GM18907 (cell line): ENCODE results near the gene RIMKLB.

Source experiments
- ATAC-seq: cut with Tn5 transposase; IDR thresholded peaks from one replicate; pipeline ENCODE4 v1.9.1; 2021; ENCODE audit warnings: mild to moderate bottlenecking, moderate library complexity; ENCODE audit not compliant: unreplicated experiment

RIMKLB gene, protein sequence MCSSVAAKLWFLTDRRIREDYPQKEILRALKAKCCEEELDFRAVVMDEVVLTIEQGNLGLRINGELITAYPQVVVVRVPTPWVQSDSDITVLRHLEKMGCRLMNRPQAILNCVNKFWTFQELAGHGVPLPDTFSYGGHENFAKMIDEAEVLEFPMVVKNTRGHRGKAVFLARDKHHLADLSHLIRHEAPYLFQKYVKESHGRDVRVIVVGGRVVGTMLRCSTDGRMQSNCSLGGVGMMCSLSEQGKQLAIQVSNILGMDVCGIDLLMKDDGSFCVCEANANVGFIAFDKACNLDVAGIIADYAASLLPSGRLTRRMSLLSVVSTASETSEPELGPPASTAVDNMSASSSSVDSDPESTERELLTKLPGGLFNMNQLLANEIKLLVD

DNA sequence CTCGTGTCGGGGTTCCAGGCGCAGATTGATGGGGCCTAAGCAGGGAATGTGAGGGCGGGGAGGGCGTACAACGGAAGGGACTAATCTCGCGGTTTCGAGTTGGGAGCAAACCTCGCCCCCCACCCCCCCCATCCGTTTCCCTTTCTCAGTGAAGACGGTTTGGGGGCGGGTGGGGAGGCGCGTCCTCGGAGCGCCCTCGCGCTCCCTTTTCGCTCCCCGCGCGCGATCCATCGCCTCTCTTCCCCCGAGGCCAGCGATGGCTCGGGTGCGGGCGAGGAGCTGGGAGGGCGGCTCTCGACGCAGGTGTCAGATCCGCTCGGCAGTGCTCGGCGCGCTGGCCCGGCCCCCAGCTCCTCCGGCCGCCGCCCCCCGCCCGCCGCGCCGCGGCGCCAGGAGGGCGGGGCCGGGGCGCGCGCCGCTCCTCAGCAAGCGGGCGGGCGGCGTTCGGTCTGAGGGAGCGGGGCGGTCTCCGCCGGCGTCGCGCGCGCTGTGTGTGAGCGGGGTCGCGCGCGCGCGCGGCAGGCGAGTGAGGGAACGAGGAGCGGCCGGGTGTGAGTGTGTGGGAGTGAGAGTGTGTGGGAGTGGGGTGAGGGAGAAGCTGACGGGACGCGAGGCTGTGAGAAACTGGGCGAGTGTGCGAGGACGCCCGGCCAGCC, at the start of gene RIMKLB:
Gene RIMKLB, plus strand, starts transcription at position 516 of the 656 bp plus-strand sequence. CDS start 15,876 bp downstream, outside the sequence.
- peak; percentile 70 for ATAC-seq

DNA sequence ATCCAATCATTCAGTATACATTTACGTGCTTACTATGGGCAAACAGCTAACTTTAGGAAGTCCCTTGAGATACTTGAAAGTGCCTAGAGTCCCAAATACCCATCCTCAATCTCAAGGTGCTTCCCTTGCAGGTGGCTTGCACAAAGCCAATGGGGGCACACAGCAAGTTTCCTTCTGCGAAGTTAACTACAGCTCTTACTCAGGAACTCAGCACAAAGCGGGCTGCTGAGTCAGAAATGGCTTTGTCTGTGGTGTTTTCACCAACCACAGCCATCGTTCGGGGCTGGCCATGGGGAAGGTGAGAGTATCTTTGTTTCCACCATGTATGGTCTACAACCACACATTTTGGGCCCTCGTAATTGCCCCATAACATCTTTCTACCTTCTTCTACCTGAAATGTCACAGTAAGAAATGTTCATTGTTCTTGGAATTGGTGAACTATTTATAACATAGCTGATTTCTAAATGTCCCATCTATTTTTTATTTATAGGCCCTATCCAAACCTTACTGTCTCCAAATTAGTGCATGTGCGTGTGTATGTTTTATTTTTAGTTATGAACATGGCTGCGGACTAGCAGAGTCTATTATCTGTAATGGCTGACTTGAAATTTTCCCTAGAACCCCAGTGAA, 49.1 kb upstream of the RIMKLB start:
- peak; percentile 79 for ATAC-seq

DNA sequence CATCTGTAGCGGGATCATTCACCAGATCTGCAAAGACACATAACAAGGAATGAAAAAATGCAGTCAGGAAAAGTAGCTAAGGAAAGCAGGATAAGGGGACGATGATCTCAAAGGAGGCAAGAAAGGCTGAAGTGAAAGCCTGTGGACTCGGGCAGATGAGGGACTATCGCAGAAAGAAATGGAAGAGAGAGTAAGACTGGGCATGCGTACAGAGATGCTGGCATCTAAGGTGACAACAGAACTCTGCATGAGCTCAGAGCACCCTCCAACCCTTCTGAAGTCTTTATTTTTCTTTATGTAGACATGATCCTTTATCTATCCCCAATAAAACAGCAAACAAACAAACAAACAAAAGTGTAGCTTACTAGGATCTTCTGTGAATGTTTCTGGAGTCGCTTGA, 42.4 kb upstream of the RIMKLB start:
- no peak for ATAC-seq

DNA sequence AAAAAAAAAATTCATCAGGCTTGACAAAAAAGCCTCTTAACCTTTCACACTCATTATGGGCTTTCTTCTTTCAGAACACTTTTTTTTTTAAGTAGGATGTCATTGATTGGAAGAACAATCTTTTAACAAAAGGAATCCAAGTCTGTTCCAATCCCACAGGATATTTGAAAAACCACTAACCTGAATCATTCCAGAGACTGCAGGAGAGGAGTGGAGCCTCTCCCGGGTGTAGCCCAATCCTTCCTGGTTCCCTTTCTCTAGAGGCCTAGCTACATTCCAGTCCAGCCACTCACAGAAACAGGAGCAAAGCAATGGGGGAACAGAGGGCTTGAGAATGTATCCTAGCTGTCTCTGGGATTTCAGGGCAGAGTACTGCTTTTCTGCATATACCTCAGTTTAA, 39.4 kb upstream of the RIMKLB start:
- no peak for ATAC-seq

DNA sequence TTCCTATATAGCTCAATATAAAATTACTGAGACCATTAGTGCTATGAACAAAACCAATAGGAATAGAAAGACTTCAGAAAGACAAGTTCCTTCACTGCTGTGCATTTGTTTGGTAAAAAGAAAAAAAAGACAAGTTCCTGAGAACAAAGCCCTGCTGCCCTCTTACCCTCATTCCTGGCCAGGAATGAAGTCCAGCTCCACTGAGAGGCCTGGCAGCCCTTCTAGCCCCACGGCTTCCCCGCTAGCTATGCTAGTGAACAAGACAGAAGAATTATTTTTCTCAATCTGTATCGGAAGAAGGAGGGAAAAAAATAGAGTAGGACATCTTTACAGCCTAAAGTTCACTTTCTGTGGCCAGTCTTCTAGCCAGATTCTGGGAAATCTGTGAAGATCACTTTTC, 36.8 kb upstream of the RIMKLB start:
- no peak for ATAC-seq

DNA sequence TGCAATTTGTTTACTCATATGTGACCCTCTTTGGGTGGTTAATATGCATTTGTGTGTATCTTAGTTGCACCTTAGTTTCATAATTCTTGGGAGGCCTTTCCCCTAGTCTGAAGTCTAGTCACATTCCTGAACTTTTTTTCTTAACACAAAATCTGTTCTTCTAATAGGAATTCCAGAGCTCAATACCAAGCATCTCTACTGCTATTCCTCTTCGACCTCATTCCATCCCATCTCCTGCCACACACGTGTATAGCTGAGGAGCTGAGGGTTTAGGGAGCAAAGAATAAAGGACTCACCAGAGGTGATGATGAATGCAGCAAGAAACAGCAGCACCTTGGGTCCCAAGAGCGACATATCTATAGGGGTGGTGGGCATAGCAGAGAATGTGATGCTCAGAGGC, 36.0 kb upstream of the RIMKLB start:
- no peak for ATAC-seq

DNA sequence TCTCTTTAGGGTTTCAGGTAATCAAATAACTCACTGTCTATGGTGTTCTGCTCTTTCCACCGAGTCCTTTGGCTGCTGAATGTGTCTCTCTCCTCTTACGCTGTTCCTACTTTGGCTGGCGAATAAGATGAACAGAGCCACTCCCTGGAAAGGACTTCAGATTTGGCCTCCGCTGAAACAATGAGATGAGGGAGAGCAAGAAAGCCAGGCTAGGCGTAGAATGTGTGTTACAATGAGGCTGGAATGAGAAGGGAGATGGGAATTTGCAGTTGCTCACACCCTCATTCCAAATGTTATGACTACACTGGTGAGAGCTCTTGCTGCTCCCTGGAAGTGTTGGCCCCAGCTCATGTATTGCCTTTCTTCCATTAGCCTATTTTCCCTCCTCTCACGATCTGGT, 35.2 kb upstream of the RIMKLB start, which contains the start of gene MFAP5:
Gene MFAP5, minus strand, starts transcription at position 234 of the 400 bp plus-strand sequence. CDS start 722 bp downstream, outside the sequence.
- no peak for ATAC-seq

DNA sequence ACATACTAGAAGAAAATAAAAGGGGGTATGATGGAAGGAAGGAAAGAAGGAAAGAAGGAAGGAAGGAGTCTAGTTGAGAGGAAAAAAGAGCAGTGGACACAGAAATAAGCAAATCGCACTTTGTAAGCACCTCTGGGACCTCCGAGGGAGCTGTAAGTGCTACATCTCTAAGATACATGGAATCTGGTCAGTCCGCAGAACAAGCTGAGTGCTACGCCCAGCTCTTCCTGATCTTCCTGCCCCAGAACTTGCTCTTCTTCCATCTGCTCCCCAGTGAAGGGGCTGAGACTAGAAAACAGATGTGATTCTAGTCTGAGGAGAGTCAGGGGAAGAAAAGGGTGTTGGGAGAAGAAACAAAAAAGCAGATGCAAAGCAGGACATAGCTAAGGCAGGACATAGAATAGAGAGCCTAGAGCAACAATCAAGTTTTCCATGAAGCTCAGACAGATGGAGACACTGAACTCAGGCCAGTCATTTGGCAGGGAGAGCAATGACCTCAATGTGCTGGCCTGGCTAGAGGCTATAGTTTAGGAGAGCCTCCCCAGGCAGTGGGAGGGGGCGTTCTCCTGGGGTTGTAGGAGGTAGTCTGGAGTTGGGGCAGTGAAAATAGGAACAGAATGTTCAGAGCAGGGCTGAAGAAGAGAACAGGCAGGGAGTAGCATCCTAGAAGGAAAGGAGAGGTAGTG, 33.4 kb upstream of the RIMKLB start:
- no peak for ATAC-seq

DNA sequence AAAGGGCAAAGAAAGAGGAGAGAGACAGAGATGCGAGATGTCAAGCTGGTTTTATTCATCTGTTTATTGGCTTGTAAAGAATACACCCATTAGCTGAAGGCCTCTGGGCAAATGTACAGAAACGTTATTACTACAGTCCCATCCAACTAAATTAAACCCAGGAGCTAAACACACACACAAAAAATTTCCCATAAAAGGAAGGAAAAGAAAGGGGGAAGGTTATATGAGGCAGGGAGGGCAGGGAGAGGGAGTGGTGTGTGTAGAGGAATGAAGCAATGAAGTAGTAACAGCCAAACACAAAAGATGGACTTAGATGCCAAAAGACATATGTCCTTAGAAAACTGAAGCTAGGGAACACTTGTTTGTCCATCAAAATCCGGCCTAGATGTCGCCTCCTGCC, 32.0 kb upstream of the RIMKLB start:
- ATAC-seq: no peak

DNA sequence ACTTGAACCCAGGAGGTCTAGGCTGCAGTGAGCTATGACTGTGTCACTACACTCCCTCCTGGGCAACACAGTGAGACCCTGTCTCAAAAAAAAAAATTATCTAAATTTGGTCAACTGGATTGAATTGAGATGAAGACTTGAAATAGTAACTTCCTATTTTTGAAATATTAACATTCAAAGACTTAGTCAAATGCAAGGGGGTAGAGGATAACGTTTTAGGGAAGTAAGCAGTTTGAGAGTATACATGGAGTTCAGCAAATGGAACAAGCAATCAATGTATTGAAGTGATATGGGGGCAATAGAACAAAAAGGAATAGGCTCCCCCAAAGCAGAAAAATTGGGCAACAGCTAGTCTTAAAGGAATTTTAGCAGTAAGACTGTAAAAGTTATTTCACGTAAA, 30.5 kb upstream of the RIMKLB start:
- ATAC-seq: no peak

DNA sequence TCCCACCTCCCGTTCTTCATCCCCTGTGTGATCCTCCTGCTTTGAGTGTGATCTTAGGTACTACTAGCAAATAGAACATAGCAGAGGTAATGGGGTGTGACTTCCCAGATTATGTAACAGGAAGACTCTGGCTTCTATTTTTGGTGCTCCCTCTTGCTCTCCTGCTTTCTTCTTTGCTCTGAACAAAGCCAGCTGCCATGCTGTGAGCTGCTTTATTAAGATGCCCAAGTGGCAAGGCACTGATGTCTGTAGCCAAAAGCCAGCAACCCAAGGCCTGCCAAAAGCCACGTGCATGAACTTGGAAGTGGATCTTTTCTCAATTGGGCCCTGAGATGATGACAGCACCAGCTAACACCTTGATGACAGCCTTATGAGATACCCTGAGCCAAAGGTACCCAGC, 29.4 kb upstream of the RIMKLB start:
- no peak for ATAC-seq

DNA sequence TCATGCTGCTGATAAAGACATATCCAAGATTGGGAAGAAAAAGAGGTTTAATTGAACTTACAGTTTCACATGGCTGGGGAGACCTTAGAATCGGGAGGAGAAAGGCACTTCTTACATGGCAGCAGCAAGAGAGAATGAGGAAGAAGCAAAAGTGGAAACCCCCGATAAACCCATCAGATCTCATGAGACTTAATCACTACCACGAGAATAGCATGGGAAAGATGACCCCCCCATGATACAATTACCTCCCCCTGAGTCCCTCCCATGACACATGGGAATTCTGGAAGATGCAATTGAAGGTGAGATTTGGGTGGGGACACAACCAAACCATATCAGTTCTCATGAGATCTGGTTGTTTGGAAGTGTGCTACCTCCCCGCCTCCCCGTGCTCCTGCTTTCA, 25.4 kb upstream of the RIMKLB start:
- no peak for ATAC-seq

DNA sequence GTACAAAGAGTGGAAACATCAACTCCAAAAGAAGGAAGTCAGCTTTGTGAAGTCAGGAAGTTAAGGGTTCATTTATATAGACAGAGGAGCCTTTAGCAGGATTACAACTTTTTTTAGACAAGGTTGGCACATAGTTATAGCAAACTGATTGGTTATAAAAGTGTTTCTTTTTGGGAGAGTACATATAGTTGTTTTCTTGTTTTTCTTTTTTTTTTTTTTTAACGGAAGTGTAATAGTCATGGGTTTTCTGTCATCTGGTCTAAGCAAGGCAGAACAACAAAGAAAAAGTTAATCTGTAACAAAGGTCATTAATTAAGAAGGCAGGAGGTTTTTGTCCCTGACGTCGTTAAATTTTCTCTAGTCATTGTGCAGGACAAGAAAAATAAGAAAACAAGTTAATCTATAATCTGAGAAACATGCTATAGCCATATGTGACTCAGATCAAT, 22.2 kb upstream of the RIMKLB start:
- ATAC-seq: peak; percentile 70

DNA sequence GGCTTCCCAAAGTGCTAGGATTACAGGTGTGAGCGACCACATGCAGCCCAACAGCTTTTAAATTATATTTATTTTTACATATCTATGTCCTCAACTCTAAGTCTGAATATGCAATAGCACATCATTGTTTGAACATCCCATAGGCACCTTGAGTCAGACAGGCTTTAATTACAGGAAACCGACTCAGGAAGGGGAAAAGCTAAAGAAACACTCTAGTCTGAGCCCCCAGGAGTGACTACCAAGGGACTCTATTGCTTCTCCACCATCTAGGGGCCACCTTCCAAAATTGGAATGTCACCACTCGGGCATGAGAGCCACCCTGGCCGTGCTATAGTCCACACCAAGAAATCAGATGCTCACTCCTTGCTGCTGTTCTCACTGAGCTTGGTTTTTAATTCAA, 21.1 kb upstream of the RIMKLB start:
- ATAC-seq: no peak

DNA sequence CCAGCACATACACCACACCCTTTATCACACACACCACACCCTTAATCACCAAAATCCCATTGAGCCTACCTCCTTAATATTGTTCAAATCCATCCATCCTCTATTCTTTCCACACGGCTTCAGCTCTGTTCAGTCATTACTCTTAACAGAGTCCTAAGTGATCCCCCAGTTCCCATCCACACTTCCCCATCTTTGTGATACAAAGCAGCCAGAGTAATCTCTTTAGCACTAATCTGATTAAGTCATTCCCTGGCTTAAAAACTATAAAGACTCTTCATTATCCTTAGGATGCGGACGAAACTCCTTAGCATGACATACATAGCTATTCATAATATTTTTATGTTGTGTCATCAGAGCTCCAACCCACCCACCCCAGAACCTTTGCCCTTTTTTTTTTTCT, 20.4 kb upstream of the RIMKLB start:
- no peak for ATAC-seq

DNA sequence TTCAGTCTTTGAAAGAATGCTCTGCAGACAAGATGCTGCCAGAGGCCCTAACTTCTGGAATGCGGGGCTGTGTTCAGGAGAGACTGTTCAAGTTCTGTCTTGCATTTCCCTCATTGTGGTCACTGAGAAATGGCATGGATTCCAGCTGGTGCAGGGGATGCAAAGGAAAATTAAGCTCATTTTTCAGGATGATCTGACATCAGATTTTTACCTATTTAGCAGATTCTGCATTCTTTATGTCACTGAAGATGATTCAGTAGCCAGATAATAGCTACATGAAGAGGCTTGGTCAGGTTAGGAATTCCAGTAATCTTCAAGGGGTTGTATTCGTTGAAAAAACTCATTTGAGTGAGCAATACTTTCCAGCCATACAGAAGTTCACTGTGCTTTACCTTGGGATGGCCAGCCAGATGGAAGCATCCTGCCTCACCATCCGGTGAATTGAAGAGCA, 19.1 kb upstream of the RIMKLB start:
- ATAC-seq: no peak

DNA sequence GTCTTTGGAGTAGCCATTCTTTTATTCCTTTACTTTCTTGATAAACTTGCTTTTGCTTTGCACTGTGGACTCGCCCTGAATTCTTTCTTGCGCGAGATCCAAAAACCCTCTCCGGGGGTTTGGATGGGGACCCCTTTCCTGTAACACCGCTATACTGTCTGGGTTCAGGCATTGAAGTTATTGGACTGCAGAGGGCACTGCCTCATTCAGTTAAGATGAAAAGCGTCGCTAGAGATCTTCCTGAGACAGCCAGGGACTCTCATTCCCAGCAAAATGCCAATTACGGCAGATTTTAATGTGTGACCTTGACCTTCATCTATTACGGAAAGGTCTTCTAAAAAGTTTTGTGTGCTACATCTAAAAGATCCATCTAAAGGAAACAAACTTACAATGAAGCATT, 17.3 kb upstream of the RIMKLB start:
- no peak for ATAC-seq

DNA sequence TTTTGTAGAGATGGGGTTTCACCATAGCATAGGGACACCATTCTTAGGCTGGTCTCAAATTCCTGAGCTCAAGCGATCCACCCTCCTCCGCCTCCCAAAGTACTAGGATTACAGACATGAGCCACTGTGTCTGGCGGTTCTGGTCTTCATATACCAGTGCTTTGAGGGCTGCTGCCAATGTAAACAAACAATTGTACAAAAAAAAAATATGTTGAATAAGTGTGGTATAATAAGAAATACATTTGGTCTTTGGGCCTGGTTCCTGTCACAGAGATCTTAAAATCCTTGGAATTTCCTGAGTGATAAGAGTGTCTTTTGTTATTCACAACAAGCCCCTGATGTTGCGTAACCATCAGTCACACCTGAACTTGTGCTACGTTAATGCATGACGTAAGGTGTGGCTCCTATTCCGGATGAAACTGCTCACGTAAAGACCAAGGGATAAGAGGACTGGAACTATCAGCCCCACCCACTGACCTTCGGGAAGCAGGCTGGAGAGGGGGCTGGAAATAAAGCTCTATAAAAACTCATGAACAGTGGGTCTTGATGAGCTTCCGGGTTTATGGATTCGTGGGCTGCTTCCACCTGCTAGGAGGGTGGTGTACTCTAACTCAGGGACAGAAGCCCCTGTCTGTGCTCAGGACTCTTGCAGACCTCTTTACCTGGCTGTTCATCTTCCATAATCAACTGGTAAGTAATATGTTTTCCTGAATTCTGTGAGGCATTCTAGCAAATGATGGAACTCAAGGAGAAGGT, 16.5 kb upstream of the RIMKLB start:
- no peak for ATAC-seq

DNA sequence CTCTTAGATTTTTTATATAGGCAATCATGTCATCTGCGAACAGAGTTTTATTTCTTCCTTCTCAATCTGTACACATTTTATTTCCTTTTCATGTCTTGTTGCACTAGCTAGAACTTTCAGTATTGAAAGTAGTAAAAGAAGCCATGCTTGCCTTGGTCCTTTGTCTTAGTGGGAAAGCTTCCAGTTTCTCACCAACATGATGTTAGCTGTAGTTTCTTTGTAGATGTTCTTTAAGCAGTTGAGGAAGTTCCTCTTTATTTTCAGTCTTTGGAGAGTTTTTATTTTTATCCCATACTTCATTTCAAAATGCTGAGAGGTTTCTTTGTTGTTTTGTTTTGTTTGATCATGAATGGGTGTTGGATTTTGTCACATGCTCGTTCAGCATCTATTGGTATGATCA, 12.7 kb upstream of the RIMKLB start:
- ATAC-seq: no peak

DNA sequence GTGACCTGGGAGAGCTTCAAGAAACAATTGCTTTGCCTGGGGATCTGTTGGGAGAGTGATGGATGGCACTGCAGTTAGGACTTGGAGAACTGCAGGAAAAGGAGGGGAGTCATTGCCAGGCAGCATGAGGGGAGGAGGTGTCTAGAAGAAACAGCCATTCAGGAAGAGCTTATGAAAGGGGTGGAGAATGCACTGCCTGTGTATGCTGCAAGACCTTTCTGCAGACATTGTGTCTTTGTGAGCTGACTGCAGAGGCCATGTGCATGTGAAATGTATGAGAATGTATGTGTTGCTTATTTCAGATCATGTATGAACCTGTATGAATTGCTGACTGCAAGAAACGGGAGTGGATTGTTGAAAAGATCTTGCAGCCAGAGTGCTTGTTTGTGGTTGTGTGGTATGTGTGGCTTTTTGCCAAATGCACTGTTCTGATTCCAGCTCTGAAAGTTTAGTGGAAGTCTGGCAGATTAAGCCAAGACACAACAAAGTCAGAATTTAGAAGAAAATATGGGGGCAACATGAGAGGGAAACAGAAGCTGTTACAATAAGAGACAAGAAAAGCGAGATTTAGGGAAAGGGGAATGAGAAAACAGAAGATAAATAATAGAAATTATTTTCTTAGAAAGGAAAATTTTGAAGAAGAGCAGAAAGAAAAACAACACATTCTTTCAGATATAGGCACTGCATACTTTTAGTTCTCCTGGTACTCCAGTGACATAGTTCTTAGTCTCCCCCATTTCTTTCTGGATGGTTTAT, 9.8 kb upstream of the RIMKLB start:
- no peak for ATAC-seq
